HG02973 (cell line): ENCODE data around the gene ZBTB32.

Experiments used
- ATAC-seq: cut with Tn5 transposase; IDR thresholded peaks from one replicate; pipeline ENCODE4 v1.9.1; 2021; ENCODE audit warnings: moderate library complexity; ENCODE audit not compliant: unreplicated experiment

ZBTB32 gene

GRCh38 chr19:35736913-35737886 lies 32.8 kb downstream of the ZBTB32 start:
- ATAC-seq = no peak

GRCh38 chr19:35738021-35738886 lies 33.9 kb downstream of the ZBTB32 start:
- ATAC-seq = no peak

- no peak for ATAC-seq
Measured at GRCh38 chr19:35738887-35739229, 34.5 kb downstream of the ZBTB32 start.

GRCh38 chr19:35739275-35740107 lies 35.1 kb downstream of the ZBTB32 start:
- ATAC-seq = no peak

GRCh38 chr19:35740108-35740422 lies 35.7 kb downstream of the ZBTB32 start:
- peak; percentile 12 for ATAC-seq

GRCh38 chr19:35740423-35741202 lies 36.3 kb downstream of the ZBTB32 start:
- ATAC-seq = peak; percentile 46

GRCh38 chr19:35741203-35741515 lies 36.8 kb downstream of the ZBTB32 start:
- no peak for ATAC-seq

GRCh38 chr19:35742121-35742724 lies 37.9 kb downstream of the ZBTB32 start, which contains the start of gene IGFLR1:
Gene IGFLR1, minus strand, starts transcription at chr19:35742452. Its CDS starts 1,272 bp downstream, at chr19:35741180.
- no peak for ATAC-seq

GRCh38 chr19:35743640-35744429 lies 39.5 kb downstream of the ZBTB32 start:
- no peak for ATAC-seq

- peak; percentile 31 for ATAC-seq
Measured at GRCh38 chr19:35744430-35745327, 40.3 kb downstream of the ZBTB32 start.

- ATAC-seq = peak; percentile 31
Measured at GRCh38 chr19:35745328-35746086, 41.1 kb downstream of the ZBTB32 start, which contains the start of the genes PSENEN and U2AF1L4. Gene PSENEN, plus strand, starts transcription at chr19:35745651. Its CDS starts 280 bp downstream, at chr19:35745931. Gene U2AF1L4, minus strand, starts transcription at chr19:35745418. Its CDS starts 27 bp downstream, at chr19:35745391.

- no peak for ATAC-seq
Measured at GRCh38 chr19:35746087-35746462, 41.7 kb downstream of the ZBTB32 start.

GRCh38 chr19:35746531-35746930 lies 42.2 kb downstream of the ZBTB32 start:
- ATAC-seq = no peak

- peak; percentile 59 for ATAC-seq
Measured at GRCh38 chr19:35748106-35749020, 44.0 kb downstream of the ZBTB32 start, which contains the start of gene LIN37. Gene LIN37, plus strand, starts transcription at chr19:35748576. Its CDS starts 149 bp downstream, at chr19:35748725.

GRCh38 chr19:35750167-35750566 lies 45.8 kb downstream of the ZBTB32 start:
- ATAC-seq = no peak
